ENCODE results near the gene BARHL1.

GRCh38 chr9:132588098-132588497 lies 5.7 kb downstream of the BARHL1 start:
- no peak for TF ChIP-seq FOS (IDR thresholded peaks at IDR 0.05; ENCODE audit: borderline replicate concordance, insufficient read depth, low read length)
- no peak for TF ChIP-seq POLR2AphosphoS5 (IDR thresholded peaks at IDR 0.05; ENCODE audit: insufficient read depth, low read depth, low read length)
- TF ChIP-seq, protein P1, sequence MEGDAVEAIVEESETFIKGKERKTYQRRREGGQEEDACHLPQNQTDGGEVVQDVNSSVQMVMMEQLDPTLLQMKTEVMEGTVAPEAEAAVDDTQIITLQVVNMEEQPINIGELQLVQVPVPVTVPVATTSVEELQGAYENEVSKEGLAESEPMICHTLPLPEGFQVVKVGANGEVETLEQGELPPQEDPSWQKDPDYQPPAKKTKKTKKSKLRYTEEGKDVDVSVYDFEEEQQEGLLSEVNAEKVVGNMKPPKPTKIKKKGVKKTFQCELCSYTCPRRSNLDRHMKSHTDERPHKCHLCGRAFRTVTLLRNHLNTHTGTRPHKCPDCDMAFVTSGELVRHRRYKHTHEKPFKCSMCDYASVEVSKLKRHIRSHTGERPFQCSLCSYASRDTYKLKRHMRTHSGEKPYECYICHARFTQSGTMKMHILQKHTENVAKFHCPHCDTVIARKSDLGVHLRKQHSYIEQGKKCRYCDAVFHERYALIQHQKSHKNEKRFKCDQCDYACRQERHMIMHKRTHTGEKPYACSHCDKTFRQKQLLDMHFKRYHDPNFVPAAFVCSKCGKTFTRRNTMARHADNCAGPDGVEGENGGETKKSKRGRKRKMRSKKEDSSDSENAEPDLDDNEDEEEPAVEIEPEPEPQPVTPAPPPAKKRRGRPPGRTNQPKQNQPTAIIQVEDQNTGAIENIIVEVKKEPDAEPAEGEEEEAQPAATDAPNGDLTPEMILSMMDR (IDR thresholded peaks at IDR 0.05; ENCODE audit: extremely low read depth in 1 of 2, insufficient read depth in 1 of 2, low read depth in 1 of 2, low read length in 2 of 2), result no peak
- no peak for TF ChIP-seq EZH2 (IDR thresholded peaks at IDR 0.05; ENCODE audit: borderline replicate concordance, low read depth, low read length, severe bottlenecking)
- no peak for TF ChIP-seq POLR2A (IDR thresholded peaks at IDR 0.05; ENCODE audit: low read depth, low read length)
- TF ChIP-seq GATA2 (IDR thresholded peaks at IDR 0.05; ENCODE audit: insufficient read depth, insufficient read length, low read depth, low read length), result no peak
- no peak for TF ChIP-seq MAX (IDR thresholded peaks at IDR 0.05; ENCODE audit: insufficient read depth, insufficient read length)
- no peak for TF ChIP-seq JUN (IDR thresholded peaks at IDR 0.05; ENCODE audit: borderline replicate concordance, insufficient read depth, insufficient read length, low read depth)
- TF ChIP-seq MYC (IDR thresholded peaks at IDR 0.05; ENCODE audit: low read depth, low read length), result no peak

All from endothelial cell of umbilical vein (primary cell).